ENCODE data around the gene ATXN1.

The ATXN1 gene

GRCh38 chr6:16355238-16355637 is 406.0 kb downstream of the ATXN1 start:
- H3K9me3 ChIP-seq (ENCODE audit: control insufficient read depth, insufficient read depth, low read length): no peaks in the 10 kb centered on the region
- H3K4me2 ChIP-seq (ENCODE audit: low read length): no peak overlapping the region
- no peaks in the 10 kb centered on the region for H3K79me2 ChIP-seq (ENCODE audit: control insufficient read depth, low read length)
- H4K20me1 ChIP-seq (ENCODE audit: control insufficient read depth, insufficient read depth, low read depth, low read length): no peaks in the 10 kb centered on the region
- H3K36me3 ChIP-seq (ENCODE audit: control insufficient read depth, low read length): no peaks in the 10 kb centered on the region
- H3K4me3 ChIP-seq (ENCODE audit: low read length): no peak overlapping the region
- no peaks in the 10 kb centered on the region for H3K27me3 ChIP-seq (ENCODE audit: control insufficient read depth, low read length)
- no peaks in the 10 kb centered on the region for H3K4me1 ChIP-seq (ENCODE audit: control insufficient read depth, low read length)
- TF ChIP-seq EZH2phosphoT487 (IDR thresholded peaks at IDR 0.05; ENCODE audit: borderline replicate concordance, low read length): no peak
- TF ChIP-seq CTCF (IDR thresholded peaks at IDR 0.05; ENCODE audit: low read depth, low read length, poor library complexity, severe bottlenecking): no peak
- H3K9me2 ChIP-seq (replicated peaks; ENCODE audit: control insufficient read depth, low read length): no peaks in the 10 kb centered on the region
- no peaks in the 10 kb centered on the region for H3F3A ChIP-seq (ENCODE audit: control insufficient read depth, insufficient read depth)
- no peak overlapping the region for H3K27ac ChIP-seq (ENCODE audit: low read depth, low read length)

GRCh38 chr6:16354692-16355091 is 406.6 kb downstream of the ATXN1 start:
- TF ChIP-seq EZH2phosphoT487 (IDR thresholded peaks at IDR 0.05; ENCODE audit: borderline replicate concordance, low read length) (no peak), CTCF (IDR thresholded peaks at IDR 0.05; ENCODE audit: low read depth, low read length, poor library complexity, severe bottlenecking) (no peak)
- Histone ChIP-seq H3K9me3 (ENCODE audit: control insufficient read depth, insufficient read depth, low read length) (no peaks in the 10 kb centered on the region), H3K27me3 (ENCODE audit: control insufficient read depth, low read length) (no peaks in the 10 kb centered on the region), H4K20me1 (ENCODE audit: control insufficient read depth, insufficient read depth, low read depth, low read length) (no peaks in the 10 kb centered on the region), H3K4me1 (ENCODE audit: control insufficient read depth, low read length) (no peaks in the 10 kb centered on the region), H3K9me2 (replicated peaks; ENCODE audit: control insufficient read depth, low read length) (no peaks in the 10 kb centered on the region), H3K4me3 (ENCODE audit: low read length) (no peak overlapping the region), H3F3A (ENCODE audit: control insufficient read depth, insufficient read depth) (no peaks in the 10 kb centered on the region), H3K36me3 (ENCODE audit: control insufficient read depth, low read length) (no peaks in the 10 kb centered on the region), H3K79me2 (ENCODE audit: control insufficient read depth, low read length) (no peaks in the 10 kb centered on the region), H3K4me2 (ENCODE audit: low read length) (no peak overlapping the region), H3K27ac (ENCODE audit: low read depth, low read length) (no peak overlapping the region)

- H3K27me3 ChIP-seq (ENCODE audit: control insufficient read depth, low read length): no peaks in the 10 kb centered on the region
- no peaks in the 10 kb centered on the region for H3K9me2 ChIP-seq (replicated peaks; ENCODE audit: control insufficient read depth, low read length)
- no peaks in the 10 kb centered on the region for H3K9me3 ChIP-seq (ENCODE audit: control insufficient read depth, insufficient read depth, low read length)
- H3F3A ChIP-seq (ENCODE audit: control insufficient read depth, insufficient read depth): no peaks in the 10 kb centered on the region
- H3K4me3 ChIP-seq (ENCODE audit: low read length): no peak overlapping the region
- no peaks in the 10 kb centered on the region for H3K79me2 ChIP-seq (ENCODE audit: control insufficient read depth, low read length)
- TF ChIP-seq CTCF (IDR thresholded peaks at IDR 0.05; ENCODE audit: low read depth, low read length, poor library complexity, severe bottlenecking) (no peak), EZH2phosphoT487 (IDR thresholded peaks at IDR 0.05; ENCODE audit: borderline replicate concordance, low read length) (no peak)
- no peaks in the 10 kb centered on the region for H3K4me1 ChIP-seq (ENCODE audit: control insufficient read depth, low read length)
- no peak overlapping the region for H3K4me2 ChIP-seq (ENCODE audit: low read length)
- no peaks in the 10 kb centered on the region for H3K36me3 ChIP-seq (ENCODE audit: control insufficient read depth, low read length)
- no peaks in the 10 kb centered on the region for H4K20me1 ChIP-seq (ENCODE audit: control insufficient read depth, insufficient read depth, low read depth, low read length)
- no peak overlapping the region for H3K27ac ChIP-seq (ENCODE audit: low read depth, low read length)
These were observed 408.3 kb downstream of the ATXN1 start for GRCh38 chr6:16352821-16353438.
